Adrenal gland (tissue), 5 donors: Measurements from ENCODE around the gene GRIN1.

Experiments used
- POLR2A ChIP-seq, 2 donors: fragments of 450-650 bp; IDR thresholded peaks; one replicate each; pipeline ENCODE4 v1.6.1; 2017; ENCODE audit warnings: antibody characterized with exemption in 2 of 2, mild to moderate bottlenecking in 2 of 2, moderate library complexity in 1 of 2
- TF ChIP-seq, protein P1 (sequence below), 6 experiments: fragments of 450-650 bp in 4 of 6; fragments of 200-600 bp in 2 of 6; sonication (generic) in 1 of 6; IDR thresholded peaks; 1 replicate in 5 of 6; 2 replicates in 1 of 6; pipeline versions ENCODE4 v1.5.1 to v1.8.0; 2016 to 2021; ENCODE audit warnings: antibody characterized with exemption in 6 of 6, mild to moderate bottlenecking in 2 of 6, moderate library complexity in 1 of 6
- donor health status: DM: no; HTN: no; CAD: no.

DNA sequence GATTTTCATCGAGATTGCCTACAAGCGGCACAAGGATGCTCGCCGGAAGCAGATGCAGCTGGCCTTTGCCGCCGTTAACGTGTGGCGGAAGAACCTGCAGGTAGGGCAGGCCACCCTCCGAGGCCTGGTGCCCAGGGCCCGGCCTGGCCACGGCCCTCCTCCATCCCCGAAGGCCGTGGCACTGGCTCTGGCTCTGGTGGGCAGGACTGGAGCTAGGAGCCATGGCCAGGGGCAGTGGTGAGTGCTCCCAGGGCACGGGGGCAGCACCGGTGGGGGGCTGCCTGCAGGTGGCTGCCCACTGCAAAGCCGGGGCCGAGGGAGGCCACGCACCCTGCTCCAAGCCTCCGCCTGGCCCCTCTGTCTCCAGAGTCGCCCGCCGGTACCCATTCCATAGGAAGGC, 24.9 kb downstream of the GRIN1 start:
- TF ChIP-seq, protein P1, sequence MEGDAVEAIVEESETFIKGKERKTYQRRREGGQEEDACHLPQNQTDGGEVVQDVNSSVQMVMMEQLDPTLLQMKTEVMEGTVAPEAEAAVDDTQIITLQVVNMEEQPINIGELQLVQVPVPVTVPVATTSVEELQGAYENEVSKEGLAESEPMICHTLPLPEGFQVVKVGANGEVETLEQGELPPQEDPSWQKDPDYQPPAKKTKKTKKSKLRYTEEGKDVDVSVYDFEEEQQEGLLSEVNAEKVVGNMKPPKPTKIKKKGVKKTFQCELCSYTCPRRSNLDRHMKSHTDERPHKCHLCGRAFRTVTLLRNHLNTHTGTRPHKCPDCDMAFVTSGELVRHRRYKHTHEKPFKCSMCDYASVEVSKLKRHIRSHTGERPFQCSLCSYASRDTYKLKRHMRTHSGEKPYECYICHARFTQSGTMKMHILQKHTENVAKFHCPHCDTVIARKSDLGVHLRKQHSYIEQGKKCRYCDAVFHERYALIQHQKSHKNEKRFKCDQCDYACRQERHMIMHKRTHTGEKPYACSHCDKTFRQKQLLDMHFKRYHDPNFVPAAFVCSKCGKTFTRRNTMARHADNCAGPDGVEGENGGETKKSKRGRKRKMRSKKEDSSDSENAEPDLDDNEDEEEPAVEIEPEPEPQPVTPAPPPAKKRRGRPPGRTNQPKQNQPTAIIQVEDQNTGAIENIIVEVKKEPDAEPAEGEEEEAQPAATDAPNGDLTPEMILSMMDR (IDR thresholded peaks at IDR 0.05): no peak
- TF ChIP-seq POLR2A (IDR thresholded peaks at IDR 0.05): no peak
